ENCODE data around the gene PRKACB.
"Not testable (repeated sequence)": the region's sequence is repeated elsewhere in the genome, so short reads cannot be mapped to it uniquely, and the experiment has no call there.

The PRKACB gene

GRCh38 chr1:84224905-84225304, 80.8 kb downstream of the PRKACB start:
- no peak for DNase-seq

DNA sequence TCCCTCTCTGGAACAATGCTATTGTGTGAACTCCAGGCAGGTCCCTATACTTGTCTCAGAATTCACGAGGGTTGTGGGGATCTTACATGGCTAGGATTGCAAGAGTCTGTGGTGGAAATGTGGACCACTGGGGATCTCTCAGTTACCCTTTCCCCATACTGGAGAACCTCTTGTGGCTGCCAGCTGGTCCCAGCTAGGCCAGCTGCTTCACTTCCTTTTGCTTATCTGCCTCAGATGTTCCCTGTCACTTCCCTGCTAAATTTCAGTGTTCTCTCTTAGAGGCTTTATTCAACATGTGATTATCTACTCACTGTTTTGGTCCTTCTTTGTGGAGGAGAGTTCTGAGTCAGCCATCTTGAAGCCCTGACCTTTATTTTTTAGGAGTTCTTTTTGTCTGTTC, 81.6 kb downstream of the PRKACB start:
- DNase-seq, result no peak

DNA sequence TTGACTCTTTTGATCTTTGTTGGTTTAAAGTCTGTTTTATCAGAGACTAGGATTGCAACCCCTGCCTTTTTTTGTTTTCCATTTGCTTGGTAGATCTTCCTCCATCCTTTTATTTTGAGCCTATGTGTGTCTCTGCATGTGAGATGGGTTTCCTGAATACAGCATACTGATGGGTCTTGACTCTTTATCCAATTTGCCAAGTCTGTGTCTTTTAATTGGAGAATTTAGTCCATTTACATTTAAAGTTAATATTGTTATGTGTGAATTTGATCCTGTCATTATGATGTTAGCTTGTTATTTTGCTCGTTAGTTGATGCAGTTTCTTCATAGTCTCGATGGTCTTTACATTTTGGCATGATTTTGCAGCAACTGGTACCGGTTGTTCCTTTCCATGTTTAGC, 88.6 kb downstream of the PRKACB start:
- DNase-seq, result not testable (repeated sequence)

- no peak for DNase-seq
Measured at GRCh38 chr1:84236256-84236655, 92.2 kb downstream of the PRKACB start.

DNA sequence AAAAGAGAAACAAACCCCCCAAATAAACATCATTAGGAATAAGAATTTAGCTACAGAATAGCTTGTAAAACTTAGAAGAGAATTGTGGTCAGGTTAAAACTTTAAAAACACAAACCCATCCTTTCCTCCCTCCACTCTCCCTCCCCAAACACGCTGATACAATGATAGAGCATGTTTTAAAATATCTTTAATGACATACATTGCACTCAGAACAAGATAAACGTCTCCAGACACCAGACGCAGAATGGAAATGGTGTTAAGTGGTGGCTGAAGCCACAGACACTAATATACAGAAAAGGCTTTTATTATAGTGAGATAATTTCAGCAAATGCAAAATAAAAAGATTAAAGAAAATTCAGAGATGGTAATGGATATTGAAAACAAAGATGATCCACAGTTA, 98.6 kb downstream of the PRKACB start:
- no peak for DNase-seq

- DNase-seq, result no peak
Measured at GRCh38 chr1:84245563-84245962, 101.5 kb downstream of the PRKACB start.

DNA sequence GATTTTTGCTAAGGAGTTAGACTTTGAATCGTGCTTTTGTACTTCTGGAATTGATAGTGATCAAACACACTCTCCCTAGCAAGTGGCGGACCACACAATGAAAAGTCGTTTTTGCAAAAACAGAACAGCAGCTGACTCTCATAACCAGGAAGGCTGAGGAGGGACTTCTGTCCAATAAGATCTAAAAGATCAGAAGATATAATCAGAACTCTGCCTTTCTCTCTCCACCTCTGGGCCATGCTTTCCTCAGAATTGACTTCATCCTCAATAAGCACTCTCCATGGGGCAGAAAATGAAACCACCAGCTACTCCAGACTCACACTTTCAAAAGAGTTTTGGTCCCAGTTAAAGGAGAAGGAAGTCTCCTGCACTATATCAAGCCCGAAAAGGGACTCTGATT, 102.1 kb downstream of the PRKACB start:
- DNase-seq, result no peak

DNA sequence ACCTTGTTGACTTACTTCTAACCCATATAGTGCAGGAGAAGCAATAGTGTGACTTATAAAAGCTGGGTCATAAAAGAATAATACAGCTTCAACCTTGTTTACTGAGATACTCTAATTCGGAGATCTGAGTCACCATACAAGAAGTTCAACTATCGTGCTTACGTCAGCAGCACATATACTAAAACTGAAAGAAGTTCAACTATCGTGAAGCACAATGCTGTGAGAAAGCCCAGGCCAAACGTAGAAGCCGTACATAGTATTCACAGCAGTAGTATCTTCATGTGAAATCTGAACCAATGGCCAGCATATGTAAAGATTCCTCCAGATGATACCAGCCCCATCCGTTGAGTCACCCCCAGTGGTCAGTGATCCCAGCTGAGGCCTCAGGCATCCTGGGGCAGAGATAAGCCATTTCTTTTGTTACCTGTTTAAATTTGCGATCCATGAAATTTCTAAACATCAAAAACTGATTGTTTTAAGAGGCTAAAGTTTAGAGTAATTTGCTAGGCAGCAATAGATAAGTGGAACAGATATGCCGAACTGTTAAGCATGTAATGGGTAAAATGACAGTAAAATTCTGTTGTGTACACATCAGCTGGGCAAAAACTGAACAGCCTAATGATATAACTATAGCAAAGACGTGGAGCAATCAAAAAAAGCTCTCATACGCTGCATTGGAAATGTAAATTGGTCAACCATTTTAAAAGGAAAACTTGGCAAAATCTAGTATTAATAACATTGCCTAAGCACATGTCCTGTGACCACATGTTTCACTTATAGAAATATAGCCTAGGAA, 103.6 kb downstream of the PRKACB start:
- no peak for DNase-seq

DNA sequence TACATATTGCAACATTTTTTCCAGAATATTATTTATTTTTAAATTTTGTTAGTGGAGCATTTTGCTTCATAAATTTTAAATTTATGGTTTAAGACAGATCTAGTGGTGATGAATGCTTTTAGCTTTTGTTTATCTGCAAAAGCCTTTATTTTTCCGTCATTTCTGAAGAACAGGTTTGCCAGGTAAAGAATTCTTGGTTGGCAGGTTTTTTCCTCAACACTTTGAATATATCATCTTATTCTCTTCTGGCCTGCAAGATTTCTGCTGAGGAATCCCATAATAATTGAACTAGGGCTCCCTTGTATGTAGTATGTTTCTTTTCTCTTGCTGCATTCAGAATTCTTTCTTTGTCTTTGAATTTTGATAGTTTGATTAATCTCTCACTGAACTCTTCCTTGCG, 106.6 kb downstream of the PRKACB start:
- no peak for DNase-seq

GRCh38 chr1:84253036-84253435, 109.0 kb downstream of the PRKACB start:
- DNase-seq, result no peak

DNA sequence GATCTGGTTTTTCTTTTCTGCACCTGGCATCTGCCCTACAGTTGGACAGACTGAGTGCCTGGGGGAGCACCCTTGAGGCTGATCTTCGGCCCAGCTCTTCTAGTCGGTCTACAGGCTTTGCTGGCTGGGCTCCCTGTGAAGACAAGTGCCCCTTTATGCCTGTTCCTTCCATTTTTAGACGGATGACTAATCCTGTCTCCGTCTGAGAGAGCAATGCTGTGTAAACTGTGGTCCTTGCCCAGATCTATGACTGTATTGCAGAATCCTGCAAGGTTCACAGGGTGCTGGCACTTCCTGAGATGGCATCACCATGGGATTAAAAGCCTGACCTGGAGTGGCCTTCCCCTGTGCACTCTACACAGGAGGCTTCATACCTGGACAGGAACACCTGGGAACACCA, 109.8 kb downstream of the PRKACB start:
- no peak for DNase-seq

DNA sequence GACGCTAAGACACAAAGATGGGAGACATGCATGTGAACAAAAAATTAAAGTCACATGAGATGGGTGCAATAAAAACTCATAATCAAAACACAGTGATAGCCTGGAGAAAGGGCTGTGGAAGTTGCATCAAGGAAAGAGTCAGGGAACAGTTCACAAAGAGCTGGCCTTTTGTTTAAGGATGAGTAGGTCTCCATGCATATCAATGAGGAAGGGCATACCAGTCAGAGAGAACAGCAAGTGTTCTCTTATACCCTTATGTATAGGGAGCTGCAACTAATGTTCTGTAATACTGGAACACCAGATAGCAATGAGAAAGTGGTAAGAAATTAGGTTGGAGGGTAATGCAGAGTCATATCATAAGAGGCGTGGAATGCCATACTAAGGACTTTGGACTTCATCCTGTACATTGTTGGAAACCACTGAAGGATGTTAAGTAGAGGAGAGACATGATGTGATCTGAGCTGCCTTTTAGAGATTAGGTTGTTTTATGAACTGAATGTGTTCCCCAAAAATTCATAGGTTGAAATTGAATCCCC, 110.7 kb downstream of the PRKACB start:
- DNase-seq, result no peak

- DNase-seq, result no peak
Measured at GRCh38 chr1:84255582-84255981, 111.5 kb downstream of the PRKACB start.

- DNase-seq, result no peak
Measured at GRCh38 chr1:84257617-84258016, 113.5 kb downstream of the PRKACB start.

- no peak for DNase-seq
Measured at GRCh38 chr1:84259376-84259775, 115.3 kb downstream of the PRKACB start.

- no peak for DNase-seq
Measured at GRCh38 chr1:84259989-84260388, 115.9 kb downstream of the PRKACB start.

GRCh38 chr1:84260852-84261518, 116.9 kb downstream of the PRKACB start:
- DNase-seq, result no peak

- no peak for DNase-seq
Measured at GRCh38 chr1:84264961-84265360, 120.9 kb downstream of the PRKACB start.

GRCh38 chr1:84265867-84266266, 121.8 kb downstream of the PRKACB start:
- DNase-seq, result no peak

- peak; percentile 5 for DNase-seq
Measured at GRCh38 chr1:84266748-84267147, 122.7 kb downstream of the PRKACB start.

- DNase-seq, result no peak
Measured at GRCh38 chr1:84267476-84267875, 123.4 kb downstream of the PRKACB start.

DNA sequence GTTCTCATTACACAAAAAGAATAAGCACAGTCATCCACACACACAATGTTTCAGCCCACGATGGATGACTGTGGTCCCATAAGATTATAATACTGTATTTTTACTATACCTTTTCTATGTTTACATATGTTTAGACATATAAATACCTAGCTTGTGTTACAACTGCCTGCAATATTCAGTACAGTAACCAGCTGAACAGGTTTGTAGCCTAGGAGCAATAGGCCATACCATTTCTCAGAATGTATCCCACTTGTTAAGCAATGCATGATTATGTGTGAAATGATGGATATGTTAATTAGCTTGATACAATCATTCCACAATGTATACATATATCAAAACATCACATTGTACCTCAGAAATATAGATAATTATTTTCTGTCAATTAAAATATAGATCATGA, 124.3 kb downstream of the PRKACB start:
- no peak for DNase-seq

DNA sequence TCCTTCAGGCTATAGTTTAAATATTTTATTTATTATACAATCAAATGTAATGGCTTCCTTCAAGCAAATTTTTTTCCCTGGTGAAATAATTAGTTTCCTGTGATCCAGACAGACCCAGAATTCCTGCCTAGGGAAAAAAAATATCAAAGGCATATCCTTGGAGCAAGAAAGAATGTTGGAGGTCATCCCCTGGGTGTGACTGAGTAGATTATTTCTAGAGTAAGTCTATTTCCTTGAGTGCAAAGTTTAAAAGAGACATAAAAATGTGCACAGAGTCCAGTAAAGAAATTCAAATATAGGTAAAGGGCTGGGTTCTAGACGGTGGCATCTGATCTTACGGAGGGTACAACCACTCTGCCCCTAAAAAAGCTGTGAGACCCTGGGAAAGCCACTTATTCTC, 125.2 kb downstream of the PRKACB start:
- DNase-seq, result no peak

GRCh38 chr1:84271441-84272151, 127.5 kb downstream of the PRKACB start:
- peak; percentile 90 for DNase-seq

Data from NCI-H526 treated with DMSO at 0.1 percent for 48 hours (cell line).